Esophagus (tissue), 2 donors: ENCODE measurements around the gene ECEL1. TPM values are rescaled to one million over a fixed set of nuclear protein-coding genes. Genes with fewer than 3 reads are reported as not detected.

Experiments
- H3K27ac ChIP-seq, 2 donors: one replicate each; pipeline ENCODE4 v1.5.1; 2013; ENCODE audit warnings: low read depth in 2 of 2, mild to moderate bottlenecking in 2 of 2, inconsistent platforms in 1 of 2, low read length in 1 of 2, moderate library complexity in 1 of 2
- H3K27me3 ChIP-seq, 2 donors: one replicate each; pipeline ENCODE4 v1.6.1; 2013; ENCODE audit warnings: low read length in 2 of 2, control low read depth in 1 of 2, mild to moderate bottlenecking in 1 of 2; ENCODE audit not compliant: insufficient read depth in 2 of 2, control insufficient read depth in 1 of 2
- H3K36me3 ChIP-seq, 2 donors: one replicate each; pipeline ENCODE4 v1.6.1; 2013; ENCODE audit warnings: low read length in 1 of 2; ENCODE audit not compliant: control insufficient read depth in 2 of 2, insufficient read depth in 2 of 2
- H3K4me1 ChIP-seq, 2 donors: one replicate each; pipeline ENCODE4 v1.6.1; 2013; ENCODE audit warnings: low read length in 1 of 2; ENCODE audit not compliant: control insufficient read depth in 2 of 2, insufficient read depth in 2 of 2
- H3K4me3 ChIP-seq, 2 donors: one replicate each; pipeline ENCODE4 v1.5.1; 2013; ENCODE audit warnings: low read length in 2 of 2, mild to moderate bottlenecking in 2 of 2, low read depth in 1 of 2, moderate library complexity in 1 of 2
- H3K9me3 ChIP-seq, 2 donors: one replicate each; pipeline ENCODE4 v1.6.1; 2013; ENCODE audit warnings: mild to moderate bottlenecking in 2 of 2, low read depth in 1 of 2, low read length in 1 of 2, moderate library complexity in 1 of 2; ENCODE audit not compliant: control insufficient read depth in 2 of 2, insufficient read depth in 1 of 2
- WGBS, 2 donors: extraction: QIAGEN DNeasy Blood & Tissue Kit; methylation state at CpG; one replicate each; pipeline ENCODE4 v1.1.7; 2013; 5-methylcytosine and 5-hydroxymethylcytosine counted together
- polyA plus RNA-seq, 2 donors: library from polyadenylated mRNA; stranded (reverse); fragments of 200-250 nt; gene quantifications; one replicate each; pipeline ENCODE4 v1.2.3, GENCODE V29; 2013
- donor health status: healthy with polysubstance abuse.
- donor health status: Bipolar disorder and iron deficiency.

The ECEL1 gene
- polyA plus RNA-seq, 2 donors = 0.31 TPM; not detected in 1

- Histone ChIP-seq H3K9me3 (peaks cover 0 to 2% of the 10 kb centered on the region in 2 donors), H3K36me3 (no peaks in the 10 kb centered on the region), H3K27me3 (peaks cover 7 to 12% of the 10 kb centered on the region in 2 donors), H3K27ac (no peak overlapping the region), H3K4me1 (peaks cover 0 to 6% of the 10 kb centered on the region in 2 donors), H3K4me3 (no peak overlapping the region)
- 18 to 21% methylated on average over 20 of the region's 21 CpGs for WGBS, 2 donors
Observed at GRCh38 chr2:232502511-232502910, 14.9 kb upstream of the ECEL1 start.

DNA sequence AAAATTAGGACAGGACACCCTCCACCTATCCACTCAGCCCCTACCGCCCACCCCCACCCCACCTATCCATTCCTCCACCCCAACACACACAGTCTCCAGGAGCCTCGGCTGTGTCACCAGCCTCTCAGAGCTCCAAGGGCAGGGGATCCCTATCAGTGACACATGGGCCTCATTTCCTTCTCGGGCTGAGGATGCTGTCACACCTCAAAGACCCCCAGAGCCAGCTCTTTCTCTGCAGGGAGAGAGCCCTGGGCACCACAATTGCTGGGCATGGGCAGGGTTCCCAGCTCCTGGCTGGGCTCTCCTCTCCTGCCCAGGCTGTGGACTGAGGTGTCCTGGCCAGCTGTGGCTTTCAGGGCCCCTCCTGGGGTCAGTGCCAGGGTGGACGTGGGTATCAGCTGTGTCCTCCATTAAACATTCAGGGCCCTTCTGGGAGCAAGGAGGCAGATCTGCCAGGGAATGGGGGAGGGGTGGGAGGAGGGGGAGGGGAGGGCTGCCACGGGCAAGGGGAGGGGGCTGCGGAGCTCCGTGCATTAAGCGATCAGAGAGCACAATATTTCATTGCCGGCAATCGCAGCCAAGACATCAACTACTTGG lies 14.3 kb upstream of the ECEL1 start:
- Histone ChIP-seq H3K4me3 (no peak overlapping the region), H3K4me1 (peaks cover 0 to 6% of the 10 kb centered on the region in 2 donors), H3K36me3 (no peaks in the 10 kb centered on the region), H3K27me3 (peaks cover 7 to 12% of the 10 kb centered on the region in 2 donors), H3K27ac (no peak overlapping the region), H3K9me3 (peaks cover 0 to 2% of the 10 kb centered on the region in 2 donors)
- WGBS, 2 donors = 38 to 59% methylated on average over 10 of the region's 10 CpGs

DNA sequence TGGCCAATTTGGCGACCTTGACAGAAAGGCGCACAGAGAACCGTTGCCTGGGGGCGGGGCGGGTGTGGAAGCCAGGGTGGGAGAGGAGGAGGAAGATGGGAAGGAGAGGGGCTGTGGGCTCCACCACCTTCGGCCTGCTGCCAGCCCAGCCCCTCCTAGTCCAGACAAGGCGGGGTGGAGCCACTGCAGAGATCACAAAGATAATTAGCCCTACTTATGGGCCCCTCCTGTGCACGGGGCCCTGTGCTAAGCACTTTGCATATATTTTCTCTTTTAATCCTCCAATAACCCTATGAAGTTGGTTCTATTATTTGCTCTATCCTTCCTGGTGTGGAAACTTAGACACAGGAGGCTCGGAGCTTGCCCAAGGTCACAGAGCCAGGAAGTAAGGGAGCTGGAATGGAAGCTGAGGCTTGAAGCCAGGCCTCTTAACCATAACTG lies 13.7 kb upstream of the ECEL1 start:
- peaks cover 0 to 2% of the 10 kb centered on the region in 2 donors for H3K9me3 ChIP-seq
- H3K27ac ChIP-seq = no peak overlapping the region
- no peaks in the 10 kb centered on the region for H3K36me3 ChIP-seq
- no peak overlapping the region for H3K4me3 ChIP-seq
- peaks cover 0 to 6% of the 10 kb centered on the region in 2 donors for H3K4me1 ChIP-seq
- WGBS, 2 donors = 64 to 67% methylated on average over 9 of the region's 9 CpGs
- peaks cover 7 to 12% of the 10 kb centered on the region in 2 donors for H3K27me3 ChIP-seq

GRCh38 chr2:232498452-232498851 lies 10.8 kb upstream of the ECEL1 start:
- Histone ChIP-seq H3K4me3 (no peak overlapping the region), H3K9me3 (peaks cover 0 to 2% of the 10 kb centered on the region in 2 donors), H3K27ac (no peak overlapping the region), H3K27me3 (peaks cover 3% of the 10 kb centered on the region in 2 donors), H3K4me1 (peaks cover 0 to 6% of the 10 kb centered on the region in 2 donors), H3K36me3 (no peaks in the 10 kb centered on the region)
- WGBS, 2 donors = 90 to 96% methylated on average over 3 of the region's 3 CpGs

DNA sequence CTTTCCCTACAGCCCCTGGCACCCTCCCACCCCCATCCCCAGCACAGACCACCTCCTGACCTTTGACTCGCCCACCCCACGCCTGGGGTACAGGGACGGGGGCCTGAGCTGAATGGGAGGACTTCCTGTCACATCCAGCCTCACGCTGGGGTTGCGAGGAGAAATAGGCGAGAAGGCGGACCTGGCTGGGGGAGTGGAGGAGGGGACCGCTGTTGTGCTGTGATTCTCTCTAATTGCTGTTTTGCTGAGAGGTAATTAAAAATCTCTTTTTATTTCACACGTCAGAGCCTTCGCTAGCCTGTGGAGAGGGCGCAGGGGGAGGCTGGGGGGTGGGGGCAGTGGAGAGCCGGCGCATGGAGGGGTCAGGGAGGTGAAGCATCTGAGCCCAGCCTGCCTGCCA lies 9.7 kb upstream of the ECEL1 start:
- no peaks in the 10 kb centered on the region for H3K9me3 ChIP-seq
- H3K27me3 ChIP-seq = no peaks in the 10 kb centered on the region
- no peaks in the 10 kb centered on the region for H3K36me3 ChIP-seq
- H3K4me1 ChIP-seq = no peaks in the 10 kb centered on the region
- H3K4me3 ChIP-seq = no peak overlapping the region
- 76 to 80% methylated on average over 13 of the region's 13 CpGs for WGBS, 2 donors
- no peak overlapping the region for H3K27ac ChIP-seq

DNA sequence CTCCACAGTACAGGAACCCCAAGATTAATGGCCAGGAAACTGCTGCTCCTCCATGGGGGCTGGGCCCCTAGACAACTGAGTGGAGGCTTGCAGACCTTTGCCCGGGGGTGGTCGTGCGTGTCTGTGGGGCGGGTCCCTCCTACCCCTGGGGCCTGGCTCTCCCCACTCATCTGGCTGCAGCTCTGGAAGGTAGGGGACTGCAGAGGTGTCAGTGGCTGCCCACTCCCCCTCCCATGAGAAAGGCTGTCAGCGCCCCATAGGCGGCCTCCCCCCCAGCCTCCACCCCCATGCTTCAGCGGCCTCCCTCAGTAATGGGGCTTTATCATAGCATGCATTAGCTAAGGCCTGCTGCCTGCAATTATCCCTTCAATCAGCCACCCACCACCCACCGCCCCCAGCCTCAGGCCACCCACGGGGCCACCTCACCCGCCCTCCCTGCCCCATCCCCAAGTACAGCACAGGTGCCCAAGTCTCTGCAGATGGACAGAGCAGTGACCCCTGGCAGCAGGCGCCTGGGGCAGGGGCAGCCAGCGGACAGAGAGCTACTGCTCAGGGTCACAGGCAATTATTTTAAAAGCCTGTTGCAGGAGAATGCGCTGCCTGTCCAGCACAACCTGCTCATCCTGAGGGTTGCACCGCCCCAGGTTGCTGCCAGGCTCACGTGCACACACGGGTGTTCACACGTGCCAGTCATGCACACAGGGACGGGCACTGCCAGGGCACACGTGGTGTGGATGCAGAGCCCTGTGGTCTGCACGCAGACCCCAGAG lies 9.1 kb upstream of the ECEL1 start:
- H3K9me3 ChIP-seq = no peaks in the 10 kb centered on the region
- H3K36me3 ChIP-seq = no peaks in the 10 kb centered on the region
- H3K27me3 ChIP-seq = no peaks in the 10 kb centered on the region
- H3K27ac ChIP-seq = no peak overlapping the region
- WGBS, 2 donors = 72 to 74% methylated on average over 20 of the region's 20 CpGs
- H3K4me3 ChIP-seq = no peak overlapping the region
- no peaks in the 10 kb centered on the region for H3K4me1 ChIP-seq

- Histone ChIP-seq H3K9me3 (no peaks in the 10 kb centered on the region), H3K36me3 (no peaks in the 10 kb centered on the region), H3K4me1 (no peaks in the 10 kb centered on the region), H3K27me3 (no peaks in the 10 kb centered on the region), H3K4me3 (no peak overlapping the region), H3K27ac (no peak overlapping the region)
- 89% methylated on average over 7 of the region's 7 CpGs for WGBS, 2 donors
Observed at GRCh38 chr2:232495292-232495691, 7.7 kb upstream of the ECEL1 start.

DNA sequence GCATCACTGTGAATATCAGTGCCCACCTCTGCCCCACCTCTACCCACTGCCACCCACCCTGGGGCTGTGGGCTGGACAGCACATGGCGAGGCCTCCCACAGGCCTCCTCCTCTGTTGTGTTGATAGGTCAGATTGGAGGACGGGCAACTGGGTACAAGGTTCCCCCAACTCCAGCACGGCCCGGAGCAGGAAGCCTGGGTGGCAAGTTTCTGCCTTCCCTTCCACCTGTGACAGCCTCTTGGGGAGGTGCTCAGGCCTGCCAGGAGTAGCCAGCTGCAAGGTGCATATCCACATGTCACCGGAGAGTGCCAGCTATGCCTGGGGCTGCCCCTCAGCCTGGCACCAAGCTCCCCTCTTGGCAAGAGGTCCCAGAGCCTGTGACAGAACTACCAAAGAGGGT lies 6.9 kb upstream of the ECEL1 start:
- Histone ChIP-seq H3K9me3 (no peaks in the 10 kb centered on the region), H3K27me3 (peaks cover 0 to under 1% of the 10 kb centered on the region in 2 donors)
- WGBS, 2 donors = 76 to 77% methylated on average over 5 of the region's 5 CpGs

GRCh38 chr2:232493701-232494474 lies 6.3 kb upstream of the ECEL1 start:
- H3K36me3 ChIP-seq = no peaks in the 10 kb centered on the region
- no peak overlapping the region for H3K4me3 ChIP-seq
- peaks cover 0 to 6% of the 10 kb centered on the region in 2 donors for H3K27me3 ChIP-seq
- H3K4me1 ChIP-seq = no peaks in the 10 kb centered on the region
- WGBS, 2 donors = 78 to 84% methylated on average over 10 of the region's 10 CpGs
- H3K27ac ChIP-seq = no peak overlapping the region
- H3K9me3 ChIP-seq = no peaks in the 10 kb centered on the region

More for the DNA sequence above, 6.9 kb upstream of the ECEL1 start:
- no peak overlapping the region for H3K4me3 ChIP-seq
- no peaks in the 10 kb centered on the region for H3K36me3 ChIP-seq
- no peak overlapping the region for H3K27ac ChIP-seq
- no peaks in the 10 kb centered on the region for H3K4me1 ChIP-seq
